ENCODE data around the gene NIPAL1.

The NIPAL1 gene

GRCh38 chr4:48028696-48029095, 12.1 kb downstream of the NIPAL1 start:
- DNase-seq, result no peak

DNA sequence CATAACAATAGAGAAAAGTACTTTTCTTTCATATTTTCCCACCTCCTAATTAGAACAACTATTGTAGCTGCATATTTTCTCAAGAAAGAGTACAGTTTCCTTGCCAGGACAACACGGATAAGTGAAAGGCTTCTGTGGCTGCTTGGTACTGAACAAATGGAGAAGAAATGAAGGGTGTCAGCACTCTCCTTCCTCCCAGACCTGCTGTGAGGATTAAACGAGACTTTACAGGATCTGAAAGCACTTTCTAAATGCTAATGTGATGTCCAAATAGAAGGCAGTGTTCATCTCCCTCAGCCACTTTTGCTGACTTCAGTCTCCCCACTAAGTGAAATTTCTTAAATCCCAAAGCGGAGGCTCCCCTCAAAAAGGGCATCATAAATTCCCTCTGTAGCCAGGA, 13.9 kb downstream of the NIPAL1 start:
- DNase-seq, result no peak

GRCh38 chr4:48031802-48032525, 15.4 kb downstream of the NIPAL1 start:
- no peak for DNase-seq

- DNase-seq, result no peak
Measured at GRCh38 chr4:48032721-48033120, 16.1 kb downstream of the NIPAL1 start.

- DNase-seq, result no peak
Measured at GRCh38 chr4:48033412-48033811, 16.8 kb downstream of the NIPAL1 start.

DNA sequence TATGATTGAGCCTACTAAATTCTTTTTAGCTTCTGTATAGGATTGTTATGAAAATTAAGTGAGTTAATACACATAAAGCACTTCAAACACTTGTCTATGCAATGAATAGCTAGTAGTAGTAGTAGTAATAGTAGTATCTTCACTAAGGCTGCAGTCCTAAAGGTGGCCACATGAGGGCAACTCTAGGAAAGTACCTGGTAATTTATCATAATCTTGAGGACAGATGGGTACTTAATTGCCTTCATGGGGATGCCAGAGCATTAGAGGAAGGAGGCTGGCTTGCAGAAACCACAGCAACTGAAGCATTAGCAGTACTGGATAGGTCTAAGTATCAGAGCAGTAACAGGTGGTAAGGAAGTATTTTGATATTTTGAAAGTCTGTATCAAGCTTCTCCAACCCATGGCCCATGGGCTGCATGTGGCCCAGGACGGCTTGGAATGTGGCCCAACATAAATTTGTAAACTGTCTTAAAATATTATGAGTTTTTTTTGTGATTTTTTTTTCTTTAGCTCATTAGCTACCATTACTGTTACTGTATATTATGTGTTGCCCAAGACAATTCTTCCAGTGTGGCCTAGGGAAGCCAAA, 17.3 kb downstream of the NIPAL1 start:
- DNase-seq, result peak; percentile 55

GRCh38 chr4:48035952-48036351, 19.4 kb downstream of the NIPAL1 start:
- no peak for DNase-seq

DNA sequence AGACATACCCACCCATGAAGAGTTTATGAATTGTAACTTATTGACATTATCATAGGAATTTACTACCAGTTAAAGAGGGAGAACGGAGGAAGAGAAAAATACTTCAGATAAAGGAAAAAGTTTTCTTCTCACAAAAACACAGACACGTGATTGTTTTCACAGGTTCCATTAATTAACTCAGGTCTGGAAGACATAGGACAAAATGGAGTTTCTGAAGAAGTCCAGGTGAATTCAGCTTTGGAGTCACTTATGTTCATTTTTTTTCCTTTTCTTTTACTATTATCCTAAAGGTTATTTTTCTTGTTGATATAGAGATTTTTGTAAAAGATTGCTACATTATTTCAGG, 20.5 kb downstream of the NIPAL1 start:
- DNase-seq, result no peak

DNA sequence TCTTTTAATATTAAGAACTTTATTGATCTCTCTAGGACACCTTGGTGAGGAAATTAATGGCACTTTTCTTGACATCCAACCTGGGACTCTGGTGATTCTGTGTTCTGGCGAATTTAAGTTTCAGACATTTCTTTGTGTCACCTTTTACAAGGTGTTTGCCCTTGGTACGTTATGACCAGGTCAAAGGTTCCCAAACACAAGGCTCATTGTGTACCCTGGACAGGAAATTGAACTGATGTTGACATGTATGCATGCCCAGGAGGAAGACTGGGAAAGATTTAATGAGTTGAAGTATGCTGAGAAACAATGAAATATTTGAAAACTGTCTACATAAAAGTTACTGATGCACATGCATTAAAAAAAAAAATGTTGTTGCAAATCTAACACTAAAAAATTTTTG, 22.1 kb downstream of the NIPAL1 start:
- DNase-seq, result no peak

- no peak for DNase-seq
Measured at GRCh38 chr4:48039561-48039960, 23.0 kb downstream of the NIPAL1 start.

DNA sequence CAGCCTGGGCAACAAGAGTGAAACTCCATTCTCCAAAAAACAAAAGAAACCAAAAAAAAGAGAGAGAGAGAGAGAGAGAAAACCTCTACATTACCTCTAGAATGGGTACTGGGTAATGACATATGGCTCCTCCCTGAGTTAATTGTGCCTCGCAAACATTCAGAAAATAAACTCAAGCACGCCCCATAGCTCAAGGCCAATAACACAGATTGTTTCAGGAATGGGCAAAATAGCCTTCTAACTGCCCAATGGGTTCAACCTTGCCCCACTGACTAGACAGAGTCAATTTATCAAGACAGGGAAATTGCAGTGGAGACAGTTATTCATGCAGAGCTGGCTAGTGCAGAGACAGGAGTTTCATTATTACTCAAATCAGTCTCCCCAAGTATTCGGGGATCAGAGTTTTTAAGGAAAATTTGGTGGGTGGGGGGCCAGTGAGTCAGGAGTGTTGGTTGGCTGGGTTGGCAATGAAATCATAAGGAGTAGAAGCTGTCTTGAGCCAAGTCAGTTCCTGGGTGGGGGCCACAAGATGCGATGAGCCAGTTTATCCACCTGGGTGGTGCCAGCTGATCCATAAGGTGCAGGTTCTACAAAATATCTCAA, 25.1 kb downstream of the NIPAL1 start:
- DNase-seq, result no peak

DNA sequence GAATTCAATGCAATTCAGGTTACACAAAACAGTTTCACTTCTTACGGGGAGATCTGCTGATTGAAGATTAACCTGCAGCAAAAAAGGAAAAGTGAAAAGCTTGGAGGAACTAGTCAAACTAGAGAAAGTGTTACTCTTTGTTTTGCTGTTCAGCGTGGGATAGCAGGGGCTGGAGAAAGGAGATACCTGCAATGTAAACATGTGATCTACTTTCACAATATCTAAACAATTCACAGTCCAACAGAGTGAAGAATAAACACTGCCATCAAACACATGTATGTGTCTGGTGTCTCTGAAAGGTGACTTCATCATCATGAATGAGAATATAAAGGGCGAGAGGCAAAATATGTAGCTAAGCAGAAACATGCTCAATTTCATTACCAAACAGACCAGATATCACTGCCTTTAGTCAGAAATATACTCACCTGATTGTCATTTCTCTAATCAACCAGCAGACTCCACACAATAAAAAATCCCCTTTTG, 26.4 kb downstream of the NIPAL1 start:
- DNase-seq, result no peak

DNA sequence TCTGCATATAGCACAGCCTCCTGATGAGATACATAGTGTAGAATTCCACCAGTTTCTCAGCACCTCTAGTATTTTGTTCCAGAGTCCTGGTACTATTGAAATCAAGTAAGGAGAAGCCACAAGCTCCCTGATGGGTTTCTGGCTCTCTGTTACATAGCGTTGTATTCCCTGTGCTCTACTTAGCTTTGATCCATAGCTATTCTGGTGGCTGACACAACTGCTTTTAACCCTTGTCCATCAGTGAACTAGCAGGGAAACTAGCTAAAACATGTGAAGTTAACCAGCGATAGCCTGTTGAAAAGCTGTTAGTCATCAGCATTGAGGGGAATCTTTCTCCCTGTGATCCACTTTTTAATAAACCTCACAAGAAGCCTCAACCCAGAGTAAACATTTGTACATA, 26.9 kb downstream of the NIPAL1 start:
- DNase-seq, result no peak

GRCh38 chr4:48044298-48044697, 27.7 kb downstream of the NIPAL1 start:
- no peak for DNase-seq

DNA sequence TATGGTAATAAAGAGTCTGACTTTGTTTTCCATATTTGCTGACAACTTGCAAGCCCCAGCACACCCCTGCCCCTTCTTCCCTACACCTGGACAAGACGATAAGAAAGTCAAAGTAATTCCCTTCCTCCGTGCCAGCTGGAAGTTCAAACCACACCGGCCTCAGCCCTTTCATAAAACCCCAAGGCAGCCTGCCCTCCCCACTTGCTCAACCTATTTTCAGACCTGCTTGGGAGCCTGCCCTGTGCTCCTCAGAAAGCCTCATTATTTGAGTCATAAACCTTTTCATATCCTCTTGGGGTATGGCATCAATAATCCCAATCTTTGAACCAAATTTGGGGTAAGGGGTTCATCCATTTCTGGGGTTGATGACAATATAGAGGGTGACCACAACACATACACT, 29.5 kb downstream of the NIPAL1 start:
- no peak for DNase-seq

GRCh38 chr4:48047421-48047844, 30.9 kb downstream of the NIPAL1 start:
- peak; percentile 87 for DNase-seq

DNA sequence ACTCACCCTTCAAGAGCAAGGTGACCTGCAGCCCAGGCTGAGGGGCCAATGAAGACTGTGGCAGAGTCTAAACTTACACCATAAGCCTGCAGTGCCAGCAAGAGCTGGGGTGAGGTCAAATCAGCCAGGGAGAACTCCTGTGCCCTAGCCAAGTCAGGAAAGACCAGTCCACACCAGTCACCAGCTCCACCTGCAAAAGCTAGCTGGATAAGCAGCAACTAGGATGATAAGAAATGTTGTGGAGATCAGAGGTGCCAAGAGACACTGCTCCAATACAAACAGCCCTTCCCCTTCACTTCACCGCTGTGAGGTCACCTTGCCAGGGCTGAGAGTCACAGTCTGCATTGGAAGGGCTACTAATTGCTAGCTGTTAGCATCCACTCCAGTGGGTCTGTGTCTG, 31.3 kb downstream of the NIPAL1 start:
- DNase-seq, result no peak

DNA sequence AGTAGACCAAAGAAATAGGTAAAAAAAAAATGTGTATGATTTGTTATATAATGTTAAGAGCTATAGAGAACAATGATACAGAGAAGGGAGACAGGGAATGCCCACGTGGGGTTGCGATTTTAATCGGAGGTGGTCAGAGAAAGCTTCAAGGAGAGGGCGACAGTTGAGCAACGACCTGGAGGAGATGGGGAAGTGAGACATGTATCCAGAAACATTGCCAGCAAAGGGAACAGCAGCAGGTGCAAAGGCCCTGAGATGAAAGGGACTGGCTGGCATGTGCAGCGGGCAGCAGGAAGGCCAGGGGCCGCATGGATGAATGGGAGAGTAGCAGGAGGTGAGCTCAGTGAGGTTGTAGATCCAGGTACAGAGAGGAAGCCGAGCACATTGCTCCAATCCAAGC, 32.9 kb downstream of the NIPAL1 start:
- DNase-seq, result no peak

- DNase-seq, result no peak
Measured at GRCh38 chr4:48051078-48051477, 34.5 kb downstream of the NIPAL1 start.

DNA sequence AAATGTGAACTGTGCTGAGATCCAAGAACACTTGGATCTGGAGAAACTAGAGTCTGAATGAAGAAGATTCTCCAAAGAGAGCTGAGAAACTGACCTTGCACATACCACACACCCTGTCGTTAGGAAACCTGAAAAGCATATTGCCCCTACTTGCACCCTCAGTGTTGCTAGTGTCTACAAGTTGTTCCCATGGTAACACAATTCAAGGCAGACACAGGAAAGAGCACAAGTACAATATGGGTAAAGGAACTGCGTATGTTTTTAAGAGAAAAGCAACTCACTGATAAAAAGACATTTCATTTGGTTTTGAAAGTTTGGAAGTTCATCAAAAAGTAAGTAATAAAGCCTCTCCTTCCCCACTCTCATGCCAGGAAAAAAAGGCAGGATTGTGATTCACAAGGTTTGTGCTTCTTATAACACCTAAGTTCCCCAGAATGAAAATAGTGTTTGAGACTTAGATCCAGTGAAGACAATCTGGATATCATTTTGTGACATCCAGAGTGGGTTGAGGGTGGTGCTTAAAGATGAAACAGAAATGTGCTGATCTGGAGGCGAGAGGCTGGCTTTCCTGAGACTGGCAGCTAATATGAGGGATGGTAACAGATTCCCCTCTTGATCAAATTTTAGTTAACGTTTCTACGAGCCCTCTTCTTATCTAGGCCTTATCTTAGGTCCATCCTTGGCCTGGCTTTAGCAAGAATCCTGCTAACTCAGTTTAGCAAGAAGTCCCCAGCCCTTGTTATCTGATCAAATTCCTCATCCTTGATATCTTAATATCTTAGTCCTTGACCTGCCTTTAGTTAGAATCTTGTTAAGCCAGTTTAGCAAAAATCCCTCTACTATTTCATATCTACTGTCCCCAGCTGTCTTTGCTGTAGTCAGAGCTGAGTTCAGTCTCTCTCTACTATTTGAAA, 42.3 kb downstream of the NIPAL1 start:
- DNase-seq, result no peak

- DNase-seq, result no peak
Measured at GRCh38 chr4:48064349-48064748, 47.8 kb downstream of the NIPAL1 start.

DNA sequence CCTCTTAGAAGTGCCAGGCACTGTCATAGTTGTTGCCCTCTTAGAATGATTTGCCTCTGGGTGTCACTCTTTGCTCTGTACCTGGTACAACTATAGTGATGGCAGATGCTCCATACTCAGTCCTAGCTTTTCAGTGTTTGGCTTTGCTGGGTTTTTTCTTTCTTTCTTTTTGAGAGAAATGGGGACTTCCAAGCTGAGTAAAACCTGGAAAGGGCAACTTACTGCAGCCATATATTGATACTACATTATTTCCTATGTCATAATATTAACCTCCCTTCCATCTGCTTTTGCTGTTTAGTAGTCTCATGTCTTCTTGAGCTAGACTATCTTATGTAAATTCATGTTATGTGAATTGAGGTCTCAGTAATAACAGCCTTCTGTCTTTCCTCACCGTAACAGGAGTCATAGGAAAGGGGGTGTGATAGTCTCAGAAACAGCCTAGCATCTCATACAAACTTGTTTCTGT, 49.0 kb downstream of the NIPAL1 start:
- DNase-seq, result peak; percentile 71

DNA sequence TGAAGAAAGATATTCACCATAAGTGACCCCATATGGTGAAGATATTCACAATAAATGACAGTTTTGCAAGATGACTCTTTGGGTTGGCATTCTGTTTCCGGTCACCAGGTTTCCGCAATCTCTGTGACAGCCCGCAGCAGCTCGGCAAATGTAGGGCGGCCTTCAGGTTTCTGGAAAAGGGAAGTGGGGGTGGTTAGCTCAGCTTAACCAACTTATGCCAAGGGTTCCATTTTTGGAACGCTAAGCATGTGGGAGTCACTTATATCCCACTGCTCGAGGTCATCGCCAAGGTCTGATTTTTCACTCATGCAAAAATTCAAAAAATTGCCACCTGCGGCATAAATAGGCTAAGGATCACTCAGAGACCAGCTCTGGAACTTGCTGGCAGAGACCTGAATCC, 51.0 kb downstream of the NIPAL1 start:
- no peak for DNase-seq

All from activated CD4-positive, alpha-beta T cell treated with anti-CD3 and anti-CD28 coated beads, Interleukin-2, amount 50 U/mL, for 16 hours (primary cell).